ENCODE measurements around the gene PPP1R36. TPM values are rescaled to one million over a fixed set of nuclear protein-coding genes. Genes with fewer than 3 reads are reported as not detected.

Gene PPP1R36
- total RNA-seq, 4 donors from 2014 or later, result 0.59 to 7.6 (median 4.4) TPM

DNA sequence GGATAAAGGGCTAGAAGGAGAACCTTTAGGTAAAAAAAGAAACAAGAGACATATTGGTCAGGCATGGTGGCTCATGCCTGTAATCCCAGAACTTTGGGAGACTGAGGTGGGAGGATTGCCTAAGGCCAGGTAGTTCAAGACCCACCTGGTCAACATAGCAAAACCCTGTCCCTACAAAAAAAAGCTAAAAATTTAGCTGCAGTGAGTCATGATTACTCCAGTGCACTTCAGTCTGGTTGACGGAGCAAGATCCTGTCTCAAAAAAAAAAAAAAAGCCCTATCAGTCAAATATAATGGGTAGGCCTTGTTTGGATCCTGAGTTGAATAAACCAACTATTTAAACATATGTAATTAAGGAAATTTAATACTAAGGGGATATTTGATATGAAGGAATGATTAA, 54.2 kb downstream of the PPP1R36 start:
- WGBS, 2 donors, result 84 to 86% methylated on average over 1 of the region's 1 CpG
- no peaks in the 10 kb centered on the region for H3K36me3 ChIP-seq

DNA sequence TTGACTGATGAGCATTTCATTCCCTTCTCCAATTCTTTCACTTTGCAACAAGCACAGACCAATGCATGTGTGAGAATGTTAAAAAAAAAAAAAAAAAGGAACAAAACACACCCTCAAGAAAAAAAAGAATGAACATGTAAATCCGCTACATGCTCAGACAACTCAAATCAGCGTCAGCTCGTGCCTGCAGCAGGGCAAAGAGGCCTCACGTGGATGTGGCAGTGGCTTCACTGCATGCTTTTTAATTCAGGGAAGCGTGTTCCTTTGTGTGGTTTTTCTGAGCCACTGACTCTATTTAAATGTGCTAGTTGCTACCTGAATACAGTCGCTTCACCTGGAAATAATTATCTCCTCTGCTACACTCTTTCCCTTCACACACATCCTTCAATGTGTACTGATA, 55.1 kb downstream of the PPP1R36 start:
- DNase-seq (ENCODE audit: low spot score in 2 of 2), result no peak
- H3K9me3 ChIP-seq, result no peaks in the 10 kb centered on the region
- no peak overlapping the region for H3K4me3 ChIP-seq
- no peak overlapping the region for H3K27ac ChIP-seq
- no peak for TF ChIP-seq CTCF (IDR thresholded peaks at IDR 0.05)
- no peak for TF ChIP-seq POLR2A (IDR thresholded peaks at IDR 0.05)
- TF ChIP-seq EP300 (IDR thresholded peaks at IDR 0.05), result no peak
- no peaks in the 10 kb centered on the region for H3K36me3 ChIP-seq
- H3K4me1 ChIP-seq, result no peaks in the 10 kb centered on the region
- no peaks in the 10 kb centered on the region for H3K27me3 ChIP-seq
- WGBS, 2 donors, result 79 to 81% methylated on average over 6 of the region's 6 CpGs

More for the DNA sequence above, 54.2 kb downstream of the PPP1R36 start:
- Histone ChIP-seq H3K4me1 (no peaks in the 10 kb centered on the region), H3K9me3 (no peaks in the 10 kb centered on the region), H3K27me3 (no peaks in the 10 kb centered on the region), H3K4me3 (no peak overlapping the region), H3K27ac (no peak overlapping the region)
- no peak for TF ChIP-seq CTCF (IDR thresholded peaks at IDR 0.05)
- no peak for TF ChIP-seq EP300 (IDR thresholded peaks at IDR 0.05)
- no peak for TF ChIP-seq POLR2A (IDR thresholded peaks at IDR 0.05)
- DNase-seq (ENCODE audit: low spot score in 2 of 2), result no peak

GRCh38 chr14:64605926-64606685, 56.3 kb downstream of the PPP1R36 start:
- Histone ChIP-seq H3K27me3 (no peaks in the 10 kb centered on the region), H3K36me3 (no peaks in the 10 kb centered on the region), H3K9me3 (no peaks in the 10 kb centered on the region), H3K27ac (no peak overlapping the region), H3K4me1 (peaks cover 0 to 4% (median 0%) of the 10 kb centered on the region in 4 donors), H3K4me3 (no peak overlapping the region)
- 90 to 93% methylated on average over 9 of the region's 9 CpGs for WGBS, 2 donors
- no peak for TF ChIP-seq POLR2A (IDR thresholded peaks at IDR 0.05)
- TF ChIP-seq EP300 (IDR thresholded peaks at IDR 0.05), result no peak
- no peak for TF ChIP-seq CTCF (IDR thresholded peaks at IDR 0.05)
- DNase-seq (ENCODE audit: low spot score in 2 of 2), result no peak

- Histone ChIP-seq H3K4me3 (no peak overlapping the region), H3K9me3 (no peaks in the 10 kb centered on the region), H3K36me3 (no peaks in the 10 kb centered on the region), H3K27ac (no peak overlapping the region), H3K4me1 (peaks cover 0 to 26% (median 0%) of the 10 kb centered on the region in 4 donors), H3K27me3 (no peaks in the 10 kb centered on the region)
- 87 to 96% methylated on average over 5 of the region's 5 CpGs for WGBS, 2 donors
- no peak for TF ChIP-seq CTCF (IDR thresholded peaks at IDR 0.05)
- TF ChIP-seq EP300 (IDR thresholded peaks at IDR 0.05), result no peak
- TF ChIP-seq POLR2A (IDR thresholded peaks at IDR 0.05), result no peak
- DNase-seq (ENCODE audit: low spot score in 2 of 2), result no peak
Measured at GRCh38 chr14:64610049-64610746, 60.4 kb downstream of the PPP1R36 start.

Data from tibial nerve (tissue), 4 donors.